ENCODE results near the gene NID1. TPM values are rescaled to one million over a fixed set of nuclear protein-coding genes. Genes with fewer than 3 reads are reported as not detected.

The NID1 gene
- polyA plus RNA-seq, 1 donor (not counting 4 experiments of a cell fraction or from before 2014, with no cell fraction given) = 1.8 TPM

GRCh38 chr1:236024641-236025040 is 40.2 kb downstream of the NID1 start:
- Histone ChIP-seq H4K20me1 (ENCODE audit: control insufficient read depth, extremely low read depth, insufficient read depth, low read length) (no peaks in the 10 kb centered on the region), H3K27me3 (ENCODE audit: control insufficient read depth, extremely low read depth, insufficient read depth, low read length) (no peaks in the 10 kb centered on the region), H3K79me2 (ENCODE audit: control insufficient read depth, insufficient read depth, low read length) (no peaks in the 10 kb centered on the region), H3K4me2 (ENCODE audit: control insufficient read depth, extremely low read depth, insufficient read depth, low read depth, low read length) (no peak overlapping the region), H3K4me3 (ENCODE audit: control insufficient read depth in 2 of 3, extremely low read depth in 1 of 3, insufficient read depth in 2 of 3, low read depth in 1 of 3, low read length in 3 of 3) (no peak overlapping the region), H3K4me1 (ENCODE audit: control insufficient read depth, extremely low read depth, insufficient read depth, low read length) (no peaks in the 10 kb centered on the region), H2AFZ (ENCODE audit: control insufficient read depth, low read length) (no peak overlapping the region), H3K9ac (ENCODE audit: control insufficient read depth, extremely low read depth, insufficient read depth, low read length) (no peak overlapping the region), H3K36me3 (ENCODE audit: control insufficient read depth in 2 of 2, extremely low read depth in 1 of 2, insufficient read depth in 2 of 2, low read length in 2 of 2) (no peaks in the 10 kb centered on the region), H3K9me1 (ENCODE audit: control insufficient read depth, extremely low read depth, insufficient read depth, low read length) (no peaks in the 10 kb centered on the region), H3K27ac (ENCODE audit: control insufficient read depth, insufficient read depth, low read length) (no peak overlapping the region), H3K9me3 (ENCODE audit: control insufficient read depth, low read depth, low read length) (no peaks in the 10 kb centered on the region)
- dilution Hi-C loops (cut with MboI; ENCODE audit: extremely low pct_ligation_motif_present, low sequenced_read_pairs) = no loop called here
- TF ChIP-seq CTCF (optimal IDR thresholded peaks at IDR 0.05 in 1 of 3, IDR thresholded peaks at IDR 0.05 in 1 of 3, conservative IDR thresholded peaks at IDR 0.05 in 1 of 3; ENCODE audit: extremely low read depth in 1 of 3, insufficient read depth in 2 of 3, low read length in 3 of 3) = no peak
- FAIRE-seq (no peak), DNase-seq (ENCODE audit: low read depth, low spot score) (no peak)

DNA sequence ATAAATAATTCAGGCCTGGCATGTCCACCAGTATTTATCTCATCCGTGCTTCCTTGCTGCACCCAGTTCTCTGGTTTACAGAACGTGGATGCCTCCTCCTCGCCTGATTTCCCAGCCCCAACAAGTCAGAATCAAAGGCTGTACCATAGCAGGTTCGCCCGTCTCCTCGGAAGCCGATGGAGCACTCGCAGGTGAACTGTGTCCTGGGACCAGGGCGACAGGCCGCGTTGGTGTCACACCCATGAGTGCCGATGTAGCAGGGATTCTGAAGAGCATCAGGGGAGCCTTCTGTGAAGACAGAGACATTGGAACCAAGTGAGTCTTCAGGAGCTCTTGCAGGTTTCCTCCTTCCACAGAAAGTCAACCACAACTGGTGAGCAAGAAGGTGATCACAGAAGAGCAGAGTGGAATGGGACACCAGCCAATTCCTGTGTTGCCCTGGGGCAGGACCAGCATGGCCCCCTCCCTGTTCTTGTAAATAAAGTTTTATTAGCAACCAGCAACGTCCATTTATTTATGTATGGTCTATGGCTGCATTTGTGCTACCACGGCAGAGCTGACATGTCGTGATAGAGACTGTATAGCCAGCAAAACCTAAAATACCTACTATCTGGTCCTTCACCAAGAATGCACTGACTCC is 40.8 kb downstream of the NID1 start:
- Histone ChIP-seq H3K36me3 (ENCODE audit: control insufficient read depth in 2 of 2, extremely low read depth in 1 of 2, insufficient read depth in 2 of 2, low read length in 2 of 2) (no peaks in the 10 kb centered on the region), H4K20me1 (ENCODE audit: control insufficient read depth, extremely low read depth, insufficient read depth, low read length) (no peaks in the 10 kb centered on the region), H3K79me2 (ENCODE audit: control insufficient read depth, insufficient read depth, low read length) (no peaks in the 10 kb centered on the region), H3K9me3 (ENCODE audit: control insufficient read depth, low read depth, low read length) (no peaks in the 10 kb centered on the region), H3K4me3 (ENCODE audit: control insufficient read depth in 2 of 3, extremely low read depth in 1 of 3, insufficient read depth in 2 of 3, low read depth in 1 of 3, low read length in 3 of 3) (no peak overlapping the region), H3K4me2 (ENCODE audit: control insufficient read depth, extremely low read depth, insufficient read depth, low read depth, low read length) (no peak overlapping the region), H2AFZ (ENCODE audit: control insufficient read depth, low read length) (no peak overlapping the region), H3K27me3 (ENCODE audit: control insufficient read depth, extremely low read depth, insufficient read depth, low read length) (no peaks in the 10 kb centered on the region), H3K9ac (ENCODE audit: control insufficient read depth, extremely low read depth, insufficient read depth, low read length) (no peak overlapping the region), H3K9me1 (ENCODE audit: control insufficient read depth, extremely low read depth, insufficient read depth, low read length) (no peaks in the 10 kb centered on the region), H3K4me1 (ENCODE audit: control insufficient read depth, extremely low read depth, insufficient read depth, low read length) (no peaks in the 10 kb centered on the region), H3K27ac (ENCODE audit: control insufficient read depth, insufficient read depth, low read length) (no peak overlapping the region)
- DNase-seq (ENCODE audit: low read depth, low spot score) (no peak), FAIRE-seq (no peak)
- dilution Hi-C loops (cut with MboI; ENCODE audit: extremely low pct_ligation_motif_present, low sequenced_read_pairs) = no loop called here
- no peak for TF ChIP-seq EZH2 (IDR thresholded peaks at IDR 0.05; ENCODE audit: low read length)
- TF ChIP-seq CTCF (optimal IDR thresholded peaks at IDR 0.05 in 1 of 3, IDR thresholded peaks at IDR 0.05 in 1 of 3, conservative IDR thresholded peaks at IDR 0.05 in 1 of 3; ENCODE audit: extremely low read depth in 1 of 3, insufficient read depth in 2 of 3, low read length in 3 of 3) = no peak

All from keratinocyte (primary cell).